ENCODE results near the gene TWIST2. TPM values are rescaled to one million over a fixed set of nuclear protein-coding genes. Genes with fewer than 3 reads are reported as not detected.

Gene TWIST2
- total and polyA plus RNA-seq, 7 experiments from 2014 or later, result not detected

GRCh38 chr2:238906936-238907716 lies 59.2 kb downstream of the TWIST2 start:
- CTCF ChIA-PET, result no interaction called here
- H3K27ac ChIP-seq (ENCODE audit: low read depth, low read length), result no peak overlapping the region
- Mint-ChIP-seq H3K4me1 (peaks cover 0 to 1% (median 0%) of the 10 kb centered on the region in 7 donors), H3K36me3 (no peaks in the 10 kb centered on the region), H3K4me3 (no peak overlapping the region), H3K9me3 (peaks cover 0 to 5% (median 0%) of the 10 kb centered on the region in 11 donors), H3K27ac (no peak overlapping the region), H3K27me3 (peaks cover 0 to 10% (median 4%) of the 10 kb centered on the region in 5 donors)
- H3K4me1 ChIP-seq (ENCODE audit: control insufficient read depth in 2 of 2, insufficient read depth in 2 of 2, low read length in 2 of 2), result no peaks in the 10 kb centered on the region
- DNase-seq, result no peak
- POLR2A ChIA-PET, result no interaction called here
- H3K9me3 ChIP-seq (ENCODE audit: control insufficient read depth in 2 of 3, low read length in 3 of 3), result no peaks in the 10 kb centered on the region
- H3K36me3 ChIP-seq (ENCODE audit: control insufficient read depth in 2 of 3, insufficient read depth in 3 of 3, low read length in 3 of 3), result no peaks in the 10 kb centered on the region
- H3K27me3 ChIP-seq (ENCODE audit: control insufficient read depth in 2 of 2, insufficient read depth in 2 of 2, low read length in 2 of 2), result no peaks in the 10 kb centered on the region
- no peak for ATAC-seq
- intact Hi-C loops (cut with micrococcal nuclease), result no loop called here
- no peak overlapping the region for H3K4me3 ChIP-seq (ENCODE audit: low read length)

- no peak overlapping the region for H3K27ac Mint-ChIP-seq
- Histone ChIP-seq H3K27ac (ENCODE audit: low read depth, low read length) (no peak overlapping the region), H3K36me3 (ENCODE audit: control insufficient read depth in 2 of 3, insufficient read depth in 3 of 3, low read length in 3 of 3) (no peaks in the 10 kb centered on the region), H3K9me3 (ENCODE audit: control insufficient read depth in 2 of 3, low read length in 3 of 3) (no peaks in the 10 kb centered on the region), H3K4me1 (ENCODE audit: control insufficient read depth in 2 of 2, insufficient read depth in 2 of 2, low read length in 2 of 2) (no peaks in the 10 kb centered on the region), H3K4me3 (ENCODE audit: low read length) (no peak overlapping the region), H3K27me3 (ENCODE audit: control insufficient read depth in 2 of 2, insufficient read depth in 2 of 2, low read length in 2 of 2) (no peaks in the 10 kb centered on the region)
- DNase-seq, result no peak
- intact Hi-C loops (cut with micrococcal nuclease), result no loop called here
- H3K4me1 Mint-ChIP-seq, result peaks cover 0 to 1% (median 0%) of the 10 kb centered on the region in 7 donors
- CTCF ChIA-PET, result no interaction called here
- POLR2A ChIA-PET, result no interaction called here
- no peak for ATAC-seq
- H3K36me3 Mint-ChIP-seq, result no peaks in the 10 kb centered on the region
- peaks cover 0 to 5% (median 0%) of the 10 kb centered on the region in 11 donors for H3K9me3 Mint-ChIP-seq
- peaks cover 0 to 10% (median 4%) of the 10 kb centered on the region in 5 donors for H3K27me3 Mint-ChIP-seq
- H3K4me3 Mint-ChIP-seq, result no peak overlapping the region
These were observed 59.9 kb downstream of the TWIST2 start for GRCh38 chr2:238907717-238908173.

- H3K9me3 Mint-ChIP-seq, result peaks cover 0 to 5% (median 0%) of the 10 kb centered on the region in 11 donors
- CTCF ChIA-PET, result no interaction called here
These were observed 61.4 kb downstream of the TWIST2 start for GRCh38 chr2:238908960-238909951.

GRCh38 chr2:238910751-238911351 lies 63.0 kb downstream of the TWIST2 start:
- Histone ChIP-seq H3K4me3 (ENCODE audit: low read length) (no peak overlapping the region), H3K27me3 (ENCODE audit: control insufficient read depth in 2 of 2, insufficient read depth in 2 of 2, low read length in 2 of 2) (no peaks in the 10 kb centered on the region), H3K4me1 (ENCODE audit: control insufficient read depth in 2 of 2, insufficient read depth in 2 of 2, low read length in 2 of 2) (no peaks in the 10 kb centered on the region), H3K9me3 (ENCODE audit: control insufficient read depth in 2 of 3, low read length in 3 of 3) (no peaks in the 10 kb centered on the region), H3K36me3 (ENCODE audit: control insufficient read depth in 2 of 3, insufficient read depth in 3 of 3, low read length in 3 of 3) (no peaks in the 10 kb centered on the region), H3K27ac (ENCODE audit: low read depth, low read length) (no peak overlapping the region)
- no peak overlapping the region for H3K4me3 Mint-ChIP-seq
- peaks cover 0 to 5% (median 0%) of the 10 kb centered on the region in 11 donors for H3K9me3 Mint-ChIP-seq
- ChIA-PET CTCF (no interaction called here), POLR2A (no interaction called here)
- peaks cover 0 to 26% (median 6%) of the 10 kb centered on the region in 5 donors for H3K27me3 Mint-ChIP-seq
- intact Hi-C loops (cut with micrococcal nuclease), result no loop called here
- H3K36me3 Mint-ChIP-seq, result no peaks in the 10 kb centered on the region
- DNase-seq (no peak), ATAC-seq (no peak)
- peaks cover 0 to 1% (median 0%) of the 10 kb centered on the region in 7 donors for H3K4me1 Mint-ChIP-seq
- no peak overlapping the region for H3K27ac Mint-ChIP-seq

More at GRCh38 chr2:238908960-238909951, 61.4 kb downstream of the TWIST2 start:
- Histone ChIP-seq H3K27ac (ENCODE audit: low read depth, low read length) (no peak overlapping the region), H3K4me1 (ENCODE audit: control insufficient read depth in 2 of 2, insufficient read depth in 2 of 2, low read length in 2 of 2) (no peaks in the 10 kb centered on the region), H3K36me3 (ENCODE audit: control insufficient read depth in 2 of 3, insufficient read depth in 3 of 3, low read length in 3 of 3) (no peaks in the 10 kb centered on the region), H3K4me3 (ENCODE audit: low read length) (no peak overlapping the region), H3K9me3 (ENCODE audit: control insufficient read depth in 2 of 3, low read length in 3 of 3) (no peaks in the 10 kb centered on the region), H3K27me3 (ENCODE audit: control insufficient read depth in 2 of 2, insufficient read depth in 2 of 2, low read length in 2 of 2) (no peaks in the 10 kb centered on the region)
- intact Hi-C loops (cut with micrococcal nuclease), result no loop called here
- H3K36me3 Mint-ChIP-seq, result no peaks in the 10 kb centered on the region
- no peak overlapping the region for H3K27ac Mint-ChIP-seq
- POLR2A ChIA-PET, result no interaction called here
- ATAC-seq, result peak; percentile 33
- H3K4me3 Mint-ChIP-seq, result no peak overlapping the region
- H3K4me1 Mint-ChIP-seq, result peaks cover 0 to 1% (median 0%) of the 10 kb centered on the region in 7 donors
- no peak for DNase-seq
- peaks cover 0 to 10% (median 4%) of the 10 kb centered on the region in 5 donors for H3K27me3 Mint-ChIP-seq

GRCh38 chr2:238911376-238912227 lies 63.7 kb downstream of the TWIST2 start:
- Histone ChIP-seq H3K9me3 (ENCODE audit: control insufficient read depth in 2 of 3, low read length in 3 of 3) (no peaks in the 10 kb centered on the region), H3K36me3 (ENCODE audit: control insufficient read depth in 2 of 3, insufficient read depth in 3 of 3, low read length in 3 of 3) (no peaks in the 10 kb centered on the region), H3K4me3 (ENCODE audit: low read length) (no peak overlapping the region), H3K4me1 (ENCODE audit: control insufficient read depth in 2 of 2, insufficient read depth in 2 of 2, low read length in 2 of 2) (no peaks in the 10 kb centered on the region), H3K27me3 (ENCODE audit: control insufficient read depth in 2 of 2, insufficient read depth in 2 of 2, low read length in 2 of 2) (no peaks in the 10 kb centered on the region), H3K27ac (ENCODE audit: low read depth, low read length) (no peak overlapping the region)
- Mint-ChIP-seq H3K9me3 (peaks cover 0 to 3% (median 0%) of the 10 kb centered on the region in 11 donors), H3K4me3 (no peak overlapping the region), H3K4me1 (peaks cover 0 to 1% (median 0%) of the 10 kb centered on the region in 7 donors), H3K36me3 (no peaks in the 10 kb centered on the region), H3K27me3 (peaks cover 0 to 31% (median 6%) of the 10 kb centered on the region in 5 donors), H3K27ac (no peak overlapping the region)
- no peak for ATAC-seq
- no peak for DNase-seq
- CTCF ChIA-PET, result no interaction called here
- intact Hi-C loops (cut with micrococcal nuclease), result no loop called here
- POLR2A ChIA-PET, result no interaction called here
